Testis (tissue), 2 donors: ENCODE data around the gene SMPDL3A.

ENCODE experiments used
- POLR2A ChIP-seq: fragments of 450-650 bp; IDR thresholded peaks from one replicate; pipeline ENCODE4 v1.6.1; 2017; ENCODE audit warnings: antibody characterized with exemption, mild to moderate bottlenecking, moderate library complexity
- TF ChIP-seq, protein P1 (sequence below), 3 experiments: fragments of 450-650 bp in 2 of 3; fragments of 200-600 bp in 1 of 3; sonication (generic) in 1 of 3; IDR thresholded peaks; one replicate each; pipeline ENCODE4 v1.5.1; 2016 to 2019; ENCODE audit warnings: antibody characterized with exemption in 3 of 3, mild to moderate bottlenecking in 2 of 3, moderate library complexity in 1 of 3

DNA sequence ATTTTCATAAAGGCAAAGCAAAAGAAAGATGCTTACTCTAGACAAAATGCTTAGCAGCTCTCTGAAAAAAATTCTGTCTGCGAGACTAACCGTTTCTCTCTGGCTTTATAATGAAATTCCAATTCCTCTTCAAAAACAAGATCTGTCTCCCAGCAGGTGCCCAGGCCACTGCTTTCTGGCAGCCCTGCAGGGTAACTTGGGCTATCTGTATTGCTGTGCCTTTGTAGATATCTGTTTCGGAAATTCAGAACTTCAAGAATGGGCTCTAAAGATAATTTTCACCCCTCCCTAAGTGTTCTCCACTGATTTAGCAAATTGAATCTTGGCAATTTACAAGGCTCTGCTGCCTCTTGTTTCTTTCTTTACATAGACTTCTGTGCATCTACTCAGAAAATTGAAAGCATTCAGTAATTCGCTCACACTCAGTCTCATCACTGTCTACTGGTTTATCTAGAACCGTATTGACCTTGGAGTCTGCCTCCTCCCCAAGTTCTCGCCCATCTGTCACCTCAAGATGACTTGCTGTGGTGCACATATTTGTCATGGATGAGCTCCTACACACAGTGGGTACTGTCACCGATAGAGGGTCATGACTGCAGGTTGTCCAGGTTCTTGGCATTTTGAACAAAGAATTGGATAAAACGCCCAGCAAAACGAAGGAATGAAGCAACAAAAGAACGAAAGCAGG, 35.9 kb upstream of the SMPDL3A start:
- TF ChIP-seq, protein P1, sequence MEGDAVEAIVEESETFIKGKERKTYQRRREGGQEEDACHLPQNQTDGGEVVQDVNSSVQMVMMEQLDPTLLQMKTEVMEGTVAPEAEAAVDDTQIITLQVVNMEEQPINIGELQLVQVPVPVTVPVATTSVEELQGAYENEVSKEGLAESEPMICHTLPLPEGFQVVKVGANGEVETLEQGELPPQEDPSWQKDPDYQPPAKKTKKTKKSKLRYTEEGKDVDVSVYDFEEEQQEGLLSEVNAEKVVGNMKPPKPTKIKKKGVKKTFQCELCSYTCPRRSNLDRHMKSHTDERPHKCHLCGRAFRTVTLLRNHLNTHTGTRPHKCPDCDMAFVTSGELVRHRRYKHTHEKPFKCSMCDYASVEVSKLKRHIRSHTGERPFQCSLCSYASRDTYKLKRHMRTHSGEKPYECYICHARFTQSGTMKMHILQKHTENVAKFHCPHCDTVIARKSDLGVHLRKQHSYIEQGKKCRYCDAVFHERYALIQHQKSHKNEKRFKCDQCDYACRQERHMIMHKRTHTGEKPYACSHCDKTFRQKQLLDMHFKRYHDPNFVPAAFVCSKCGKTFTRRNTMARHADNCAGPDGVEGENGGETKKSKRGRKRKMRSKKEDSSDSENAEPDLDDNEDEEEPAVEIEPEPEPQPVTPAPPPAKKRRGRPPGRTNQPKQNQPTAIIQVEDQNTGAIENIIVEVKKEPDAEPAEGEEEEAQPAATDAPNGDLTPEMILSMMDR (IDR thresholded peaks at IDR 0.05) = no peak
- no peak for TF ChIP-seq POLR2A
